Liver (tissue), 9 donors: ENCODE results near the gene FBXW4. TPM values are rescaled to one million over a fixed set of nuclear protein-coding genes. Genes with fewer than 3 reads are reported as not detected.

Experiments
- DNase-seq: peaks from one replicate; pipeline ENCODE4 v3.0.0-alpha.2; 2017; ENCODE audit warnings: low spot score
- H3K27ac ChIP-seq, 2 donors: one replicate each; pipeline ENCODE4 v1.7.0; 2013; ENCODE audit warnings: inconsistent platforms in 2 of 2, low read length in 2 of 2, control low read depth in 1 of 2, low read depth in 1 of 2, mild to moderate bottlenecking in 1 of 2
- H3K27me3 ChIP-seq, 4 donors: one replicate each; pipeline versions ENCODE4 v1.6.1 to v1.7.0; 2013; ENCODE audit warnings: low read length in 3 of 4, inconsistent platforms in 1 of 4, mild to moderate bottlenecking in 1 of 4, moderate library complexity in 1 of 4; ENCODE audit not compliant: control insufficient read depth in 4 of 4, insufficient read depth in 4 of 4
- H3K36me3 ChIP-seq, 4 donors: one replicate each; pipeline versions ENCODE4 v1.6.1 to v1.7.0; 2013; ENCODE audit warnings: low read length in 3 of 4, mild to moderate bottlenecking in 3 of 4, low read depth in 1 of 4, moderate library complexity in 1 of 4; ENCODE audit not compliant: control insufficient read depth in 4 of 4, insufficient read depth in 3 of 4
- H3K4me1 ChIP-seq, 4 donors: one replicate each; pipeline versions ENCODE4 v1.6.1 to v1.7.0; 2013; ENCODE audit warnings: low read length in 3 of 4, mild to moderate bottlenecking in 3 of 4, moderate library complexity in 1 of 4; ENCODE audit not compliant: control insufficient read depth in 4 of 4, insufficient read depth in 4 of 4
- H3K4me3 ChIP-seq, 3 donors: one replicate each; pipeline versions ENCODE4 v1.6.1 to v1.7.0; 2013; ENCODE audit warnings: low read length in 3 of 3, control low read depth in 1 of 3, low read depth in 1 of 3, mild to moderate bottlenecking in 1 of 3
- H3K9ac ChIP-seq, 2 donors: one replicate each; pipeline ENCODE4 v1.7.0; 2013; ENCODE audit warnings: low read length in 2 of 2, mild to moderate bottlenecking in 2 of 2, moderate library complexity in 2 of 2, control low read depth in 1 of 2, low read depth in 1 of 2
- H3K9me3 ChIP-seq, 4 donors: one replicate each; pipeline versions ENCODE4 v1.6.1 to v1.7.0; 2013; ENCODE audit warnings: low read length in 3 of 4; ENCODE audit not compliant: control insufficient read depth in 4 of 4
- ATF3 ChIP-seq: IDR thresholded peaks from 2 replicates; pipeline ENCODE4 v1.6.1; 2016; ENCODE audit warnings: antibody characterized with exemption
- EGR1 ChIP-seq, 2 donors: IDR thresholded peaks; 2 replicates each; pipeline ENCODE4 v1.6.1; 2016 to 2018; ENCODE audit warnings: antibody characterized with exemption in 2 of 2, low read depth in 2 of 2
- FOXA1 ChIP-seq: IDR thresholded peaks from 2 replicates; pipeline ENCODE4 v1.6.1; 2016; ENCODE audit warnings: antibody characterized with exemption
- FOXA2 ChIP-seq: IDR thresholded peaks from 2 replicates; pipeline ENCODE4 v1.6.1; 2016; ENCODE audit warnings: antibody characterized with exemption
- GABPA ChIP-seq, 2 donors: IDR thresholded peaks in 1 of 2; conservative IDR thresholded peaks in 1 of 2; 2 replicates each; pipeline ENCODE4 v1.6.1; 2016; ENCODE audit warnings: antibody characterized with exemption in 2 of 2, mild to moderate bottlenecking in 1 of 2, moderate library complexity in 1 of 2
- HNF4A ChIP-seq, 2 donors: conservative IDR thresholded peaks; 2 replicates each; pipeline ENCODE4 v1.6.1; 2016; ENCODE audit warnings: antibody characterized with exemption in 2 of 2, mild to moderate bottlenecking in 2 of 2
- HNF4G ChIP-seq: IDR thresholded peaks from 2 replicates; pipeline ENCODE4 v1.6.1; 2016; ENCODE audit warnings: antibody characterized with exemption
- JUND ChIP-seq, 2 donors: IDR thresholded peaks; 2 replicates each; pipeline ENCODE4 v1.6.1; 2016; ENCODE audit warnings: antibody characterized with exemption in 2 of 2
- NR2F2 ChIP-seq: IDR thresholded peaks from 2 replicates; pipeline ENCODE4 v1.6.1; 2016; ENCODE audit warnings: antibody characterized with exemption
- RAD21 ChIP-seq, 2 donors: IDR thresholded peaks; 2 replicates each; pipeline ENCODE4 v1.6.1; 2016; ENCODE audit warnings: antibody characterized with exemption in 2 of 2, mild to moderate bottlenecking in 2 of 2
- REST ChIP-seq: IDR thresholded peaks from 2 replicates; pipeline ENCODE4 v1.6.1; 2016; ENCODE audit warnings: antibody characterized with exemption, mild to moderate bottlenecking
- RXRA ChIP-seq, 2 donors: IDR thresholded peaks; 2 replicates each; pipeline ENCODE4 v1.6.1; 2017 to 2018; ENCODE audit warnings: antibody characterized with exemption in 2 of 2, mild to moderate bottlenecking in 1 of 2
- SP1 ChIP-seq: IDR thresholded peaks from 2 replicates; pipeline ENCODE4 v1.6.1; 2018; ENCODE audit warnings: antibody characterized with exemption, mild to moderate bottlenecking
- TAF1 ChIP-seq: conservative IDR thresholded peaks from 2 replicates; pipeline ENCODE4 v1.6.1; 2016; ENCODE audit warnings: antibody characterized with exemption, mild to moderate bottlenecking
- YY1 ChIP-seq: IDR thresholded peaks from 2 replicates; pipeline ENCODE4 v1.6.1; 2016; ENCODE audit warnings: antibody characterized with exemption, mild to moderate bottlenecking
- WGBS: extraction: QIAGEN DNeasy Blood & Tissue Kit; methylation state at CpG from one replicate; pipeline ENCODE4 v1.1.7; 2013; 5-methylcytosine and 5-hydroxymethylcytosine counted together
- polyA plus RNA-seq, 2 donors: library from polyadenylated mRNA; stranded (reverse) in 1 of 2; unstranded in 1 of 2; fragments of 200-250 nt in 1 of 2; fragments of >200 nt in 1 of 2; fragmentation: Nextera tagmentation in 1 of 2; extraction: Ambion mirVana in 1 of 2; gene quantifications; one replicate each; pipeline versions ENCODE4 v1.2.1 to v1.2.3, GENCODE V29; 2013 to 2015
- total RNA-seq, 2 donors: library from RNA; depleted of rRNA; stranded (reverse); fragments of >200 nt; gene quantifications; one replicate each; pipeline ENCODE4 v1.2.3, GENCODE V29; 2014
- TF ChIP-seq, protein P1 (sequence below): IDR thresholded peaks from 2 replicates; pipeline ENCODE4 v1.6.1; 2016; ENCODE audit warnings: antibody characterized with exemption
- TF ChIP-seq, protein P2 (sequence below): IDR thresholded peaks from 2 replicates; pipeline ENCODE4 v1.6.1; 2016; ENCODE audit warnings: antibody characterized with exemption
- donor health status: healthy.
- donor health status: healthy.
- donor health status: healthy.
- donor health status: healthy.
- donor health status: healthy.

FBXW4 gene
- total and polyA plus RNA-seq, 4 donors = 5.4 to 54.1 (median 20.5) TPM

- TF ChIP-seq HNF4A (conservative IDR thresholded peaks at IDR 0.05) (no peak), JUND (IDR thresholded peaks at IDR 0.05) (no peak), GABPA (IDR thresholded peaks at IDR 0.05 in 1 of 2, conservative IDR thresholded peaks at IDR 0.05 in 1 of 2) (no peak), TAF1 (no peak), FOXA1 (no peak), REST (no peak), NR2F2 (no peak), RXRA (IDR thresholded peaks at IDR 0.05) (no peak), FOXA2 (no peak), YY1 (no peak), EGR1 (IDR thresholded peaks at IDR 0.05; ENCODE audit: low read depth in 2 of 2) (no peak), ATF3 (no peak), HNF4G (no peak), RAD21 (IDR thresholded peaks at IDR 0.05) (no peak)
- TF ChIP-seq, protein P1, sequence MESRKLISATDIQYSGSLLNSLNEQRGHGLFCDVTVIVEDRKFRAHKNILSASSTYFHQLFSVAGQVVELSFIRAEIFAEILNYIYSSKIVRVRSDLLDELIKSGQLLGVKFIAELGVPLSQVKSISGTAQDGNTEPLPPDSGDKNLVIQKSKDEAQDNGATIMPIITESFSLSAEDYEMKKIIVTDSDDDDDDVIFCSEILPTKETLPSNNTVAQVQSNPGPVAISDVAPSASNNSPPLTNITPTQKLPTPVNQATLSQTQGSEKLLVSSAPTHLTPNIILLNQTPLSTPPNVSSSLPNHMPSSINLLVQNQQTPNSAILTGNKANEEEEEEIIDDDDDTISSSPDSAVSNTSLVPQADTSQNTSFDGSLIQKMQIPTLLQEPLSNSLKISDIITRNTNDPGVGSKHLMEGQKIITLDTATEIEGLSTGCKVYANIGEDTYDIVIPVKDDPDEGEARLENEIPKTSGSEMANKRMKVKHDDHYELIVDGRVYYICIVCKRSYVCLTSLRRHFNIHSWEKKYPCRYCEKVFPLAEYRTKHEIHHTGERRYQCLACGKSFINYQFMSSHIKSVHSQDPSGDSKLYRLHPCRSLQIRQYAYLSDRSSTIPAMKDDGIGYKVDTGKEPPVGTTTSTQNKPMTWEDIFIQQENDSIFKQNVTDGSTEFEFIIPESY = no peak
- TF ChIP-seq, protein P2, sequence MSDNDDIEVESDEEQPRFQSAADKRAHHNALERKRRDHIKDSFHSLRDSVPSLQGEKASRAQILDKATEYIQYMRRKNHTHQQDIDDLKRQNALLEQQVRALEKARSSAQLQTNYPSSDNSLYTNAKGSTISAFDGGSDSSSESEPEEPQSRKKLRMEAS = no peak
- Histone ChIP-seq H3K36me3 (peaks cover 0 to 32% (median 11%) of the 10 kb centered on the region in 4 donors), H3K27me3 (no peaks in the 10 kb centered on the region), H3K4me3 (no peak overlapping the region), H3K27ac (no peak overlapping the region), H3K4me1 (no peaks in the 10 kb centered on the region), H3K9ac (no peak overlapping the region), H3K9me3 (no peaks in the 10 kb centered on the region)
- DNase-seq = no peak
- 92% methylated on average over 2 of the region's 2 CpGs for WGBS
Observed at GRCh38 chr10:101618871-101619270, 76.1 kb downstream of the FBXW4 start.

GRCh38 chr10:101617824-101618568, 77.0 kb downstream of the FBXW4 start:
- no peaks in the 10 kb centered on the region for H3K9me3 ChIP-seq
- no peak overlapping the region for H3K27ac ChIP-seq
- peaks cover 0 to 27% (median 8%) of the 10 kb centered on the region in 4 donors for H3K36me3 ChIP-seq
- no peak overlapping the region for H3K4me3 ChIP-seq
- H3K27me3 ChIP-seq = no peaks in the 10 kb centered on the region
- no peak for DNase-seq
- no peaks in the 10 kb centered on the region for H3K4me1 ChIP-seq
- no peak overlapping the region for H3K9ac ChIP-seq
- WGBS = 92% methylated on average over 4 of the region's 4 CpGs
- TF ChIP-seq, protein P1 = no peak
- TF ChIP-seq SP1 (no peak), RAD21 (IDR thresholded peaks at IDR 0.05) (no peak), ATF3 (no peak), EGR1 (IDR thresholded peaks at IDR 0.05; ENCODE audit: low read depth in 2 of 2) (no peak), RXRA (IDR thresholded peaks at IDR 0.05) (no peak), FOXA1 (no peak), HNF4A (conservative IDR thresholded peaks at IDR 0.05) (no peak), FOXA2 (no peak), HNF4G (no peak), YY1 (no peak), REST (no peak)
